Activated naive CD4-positive, alpha-beta T cell treated with anti-CD3 and anti-CD28 coated beads for 36 hours (primary cell): ENCODE results near the gene DUSP7. TPM values are rescaled to one million over a fixed set of nuclear protein-coding genes. Genes with fewer than 3 reads are reported as not detected.
"Not testable (repeated sequence)": the region's sequence is repeated elsewhere in the genome, so short reads cannot be mapped to it uniquely, and the experiment has no call there.

ENCODE experiments used
- CTCF ChIA-PET: fragments of 350-600 bp; sonication (Branson Sonifier 250); formaldehyde crosslinking; loops from one replicate; lab custom pipeline; 2021; ENCODE audit warnings: antibody characterized with exemption; lab: Charles Lee
- DNase-seq: peaks from one replicate; pipeline ENCODE4 v3.0.0-alpha.2; 2020
- H3K27ac Mint-ChIP-seq: one replicate; pipeline ENCODE4 v1.8.0; 2021; ENCODE audit warnings: mild to moderate bottlenecking, mixed read lengths
- H3K27me3 Mint-ChIP-seq: one replicate; pipeline ENCODE4 v1.8.0; 2021; ENCODE audit warnings: low read depth, mixed read lengths
- H3K36me3 Mint-ChIP-seq: one replicate; pipeline ENCODE4 v1.8.0; 2021; ENCODE audit warnings: low read depth, mixed read lengths
- H3K4me1 Mint-ChIP-seq: one replicate; pipeline ENCODE4 v1.8.0; 2021; ENCODE audit warnings: low read depth, mixed read lengths
- H3K4me3 Mint-ChIP-seq: one replicate; pipeline ENCODE4 v1.8.0; 2021; ENCODE audit warnings: mild to moderate bottlenecking, moderate library complexity, mixed read lengths
- H3K9me3 Mint-ChIP-seq: one replicate; pipeline ENCODE4 v1.8.0; 2021; ENCODE audit warnings: mixed read lengths
- intact Hi-C: fragments of 100-400 bp; cut with micrococcal nuclease; formaldehyde crosslinking; loops from one replicate; pipeline ENCODE4 v1.15.1; 2023
- total RNA-seq, 2 experiments: library from RNA; stranded (reverse); gene quantifications; one replicate each; pipeline ENCODE4 v1.2.3, GENCODE V29; 2021

DUSP7 gene
- total RNA-seq, 2 experiments from 2014 or later, result 8.2 to 9.1 TPM

- H3K9me3 Mint-ChIP-seq, result no peaks in the 10 kb centered on the region
- H3K36me3 Mint-ChIP-seq, result no peaks in the 10 kb centered on the region
- no peak overlapping the region for H3K27ac Mint-ChIP-seq
- H3K4me3 Mint-ChIP-seq, result no peak overlapping the region
- intact Hi-C loops, result no loop called here
- DNase-seq, result no peak
- no peaks in the 10 kb centered on the region for H3K27me3 Mint-ChIP-seq
- CTCF ChIA-PET, result interaction anchor here (1.6 kb wide), 1 partner anchor 34 kb away, joined by 4 read pairs; no protein-coding TSS in a partner anchor
- peaks cover 7% of the 10 kb centered on the region for H3K4me1 Mint-ChIP-seq
These were observed 18.1 kb downstream of the DUSP7 start for GRCh38 chr3:52038227-52038626.

GRCh38 chr3:52037291-52037690, 19.1 kb downstream of the DUSP7 start:
- H3K4me1 Mint-ChIP-seq, result peaks cover 7% of the 10 kb centered on the region
- no peak overlapping the region for H3K27ac Mint-ChIP-seq
- intact Hi-C loops, result no loop called here
- H3K9me3 Mint-ChIP-seq, result no peaks in the 10 kb centered on the region
- no peak overlapping the region for H3K4me3 Mint-ChIP-seq
- no peaks in the 10 kb centered on the region for H3K36me3 Mint-ChIP-seq
- H3K27me3 Mint-ChIP-seq, result no peaks in the 10 kb centered on the region
- no peak for DNase-seq
- CTCF ChIA-PET, result interaction anchor here (0.7 to 1.6 kb wide), 3 partner anchors 10 to 33 kb away, joined by 3 to 6 read pairs (median 4); partner anchors contain the start of gene DUSP7

DNA sequence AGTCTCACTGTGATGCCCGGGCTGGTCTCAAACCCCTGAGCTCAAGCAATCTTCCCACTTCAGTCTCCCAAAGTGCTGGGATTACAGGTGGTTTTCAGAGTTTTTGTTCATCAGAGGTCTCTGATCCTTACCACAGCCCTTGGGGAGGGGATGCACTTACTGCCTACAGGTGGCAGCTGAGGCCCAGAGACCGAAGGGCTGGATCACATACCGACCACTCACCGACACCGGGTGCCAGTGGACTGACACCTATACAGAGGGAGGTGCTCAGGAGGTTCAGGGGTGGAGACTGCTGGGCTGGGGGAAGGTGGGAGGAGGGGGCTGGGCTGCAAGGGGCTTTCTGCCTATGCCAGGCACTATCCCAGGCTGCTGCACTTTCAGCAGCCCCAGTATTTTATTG, 19.5 kb downstream of the DUSP7 start:
- H3K4me1 Mint-ChIP-seq, result peaks cover 4% of the 10 kb centered on the region
- CTCF ChIA-PET, result interaction anchor here (0.7 to 1.4 kb wide), 3 partner anchors 10 to 108 kb away, joined by 3 to 6 read pairs (median 6); partner anchors contain the start of gene DUSP7
- H3K4me3 Mint-ChIP-seq, result no peak overlapping the region
- H3K9me3 Mint-ChIP-seq, result no peaks in the 10 kb centered on the region
- intact Hi-C loops, result no loop called here
- H3K27me3 Mint-ChIP-seq, result no peaks in the 10 kb centered on the region
- H3K36me3 Mint-ChIP-seq, result no peaks in the 10 kb centered on the region
- H3K27ac Mint-ChIP-seq, result no peak overlapping the region
- no peak for DNase-seq

DNA sequence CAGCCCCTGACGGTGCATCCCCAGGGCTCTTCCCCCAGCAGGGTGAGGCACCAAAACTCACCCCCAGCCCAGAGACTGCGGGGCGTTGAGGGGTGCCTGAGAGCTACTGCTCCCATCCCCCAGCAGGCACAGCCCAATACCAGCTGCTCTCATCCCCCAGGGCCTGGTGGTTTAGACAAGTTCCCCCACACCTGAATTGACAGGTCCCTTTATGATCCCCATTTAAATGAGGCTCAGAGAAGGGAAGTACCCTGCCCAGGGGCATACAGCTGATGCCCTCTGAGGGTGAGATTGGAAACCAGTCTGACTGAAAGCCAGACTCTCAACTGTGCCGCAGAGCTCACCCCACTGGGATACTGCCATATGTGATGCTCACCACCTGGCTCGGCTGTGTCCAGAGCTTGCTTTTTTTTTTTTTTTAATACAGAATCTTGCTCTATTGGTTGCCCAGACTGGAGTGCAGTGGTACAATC, 20.1 kb downstream of the DUSP7 start:
- H3K27me3 Mint-ChIP-seq, result no peaks in the 10 kb centered on the region
- no peaks in the 10 kb centered on the region for H3K4me1 Mint-ChIP-seq
- no peaks in the 10 kb centered on the region for H3K36me3 Mint-ChIP-seq
- intact Hi-C loops, result no loop called here
- CTCF ChIA-PET, result interaction anchor here (0.6 to 1.7 kb wide), 7 partner anchors 13 to 244 kb away, joined by 3 to 10 read pairs (median 4); partner anchors contain the start of gene DUSP7
- no peaks in the 10 kb centered on the region for H3K9me3 Mint-ChIP-seq
- no peak overlapping the region for H3K27ac Mint-ChIP-seq
- no peak overlapping the region for H3K4me3 Mint-ChIP-seq
- DNase-seq, result no peak

DNA sequence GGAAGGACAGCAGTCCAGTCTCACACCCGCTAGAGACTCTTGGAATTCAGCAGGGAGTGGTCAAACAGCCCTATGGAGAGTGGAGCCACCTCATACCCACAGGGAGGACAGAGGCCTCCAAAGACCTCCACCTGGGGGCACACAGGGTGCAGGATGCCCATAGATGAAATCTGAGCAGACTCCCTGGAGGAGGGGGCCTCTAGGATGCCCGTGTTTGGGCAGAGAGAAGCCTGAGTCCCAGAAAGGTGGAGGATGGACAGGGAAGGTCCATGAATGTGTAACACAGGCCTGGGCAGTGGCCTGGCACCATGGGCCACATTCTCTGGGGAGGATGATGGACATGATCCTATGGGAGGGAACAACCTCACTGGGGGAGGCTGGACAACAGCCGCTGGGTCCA, 21.7 kb downstream of the DUSP7 start:
- Mint-ChIP-seq H3K4me3 (no peak overlapping the region), H3K9me3 (no peaks in the 10 kb centered on the region), H3K27me3 (no peaks in the 10 kb centered on the region), H3K27ac (no peak overlapping the region), H3K36me3 (no peaks in the 10 kb centered on the region), H3K4me1 (no peaks in the 10 kb centered on the region)
- DNase-seq, result no peak
- intact Hi-C loops, result no loop called here
- CTCF ChIA-PET, result no interaction called here

DNA sequence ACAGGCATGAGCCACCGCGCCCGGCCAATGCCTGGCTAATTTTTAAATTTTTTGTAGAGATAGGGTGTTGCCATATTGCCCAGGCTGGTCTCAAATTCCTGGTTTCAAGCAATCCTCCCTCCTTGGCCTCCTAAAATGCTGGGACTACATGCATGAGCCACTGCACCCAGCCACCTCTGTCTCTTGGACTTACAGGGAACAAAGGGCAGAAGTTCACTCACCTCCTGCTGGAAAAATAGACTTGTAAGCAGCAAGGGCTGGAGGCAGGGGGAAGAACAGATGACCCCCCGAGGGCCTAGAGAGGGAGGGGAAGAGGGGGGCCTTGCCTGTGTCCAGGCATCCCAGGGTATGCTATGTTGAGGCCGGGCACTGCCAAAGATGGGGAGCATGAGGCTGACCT, 22.2 kb downstream of the DUSP7 start:
- Mint-ChIP-seq H3K27me3 (no peaks in the 10 kb centered on the region), H3K4me3 (no peak overlapping the region), H3K4me1 (no peaks in the 10 kb centered on the region), H3K9me3 (no peaks in the 10 kb centered on the region), H3K36me3 (no peaks in the 10 kb centered on the region), H3K27ac (no peak overlapping the region)
- intact Hi-C loops, result no loop called here
- CTCF ChIA-PET, result no interaction called here
- DNase-seq, result no peak

GRCh38 chr3:52033748-52034147, 22.6 kb downstream of the DUSP7 start:
- intact Hi-C loops, H3K9me3 Mint-ChIP-seq, CTCF ChIA-PET, H3K36me3 Mint-ChIP-seq, DNase-seq, H3K27me3 Mint-ChIP-seq, H3K27ac Mint-ChIP-seq, H3K4me1 Mint-ChIP-seq, H3K4me3 Mint-ChIP-seq: not testable (repeated sequence)

DNA sequence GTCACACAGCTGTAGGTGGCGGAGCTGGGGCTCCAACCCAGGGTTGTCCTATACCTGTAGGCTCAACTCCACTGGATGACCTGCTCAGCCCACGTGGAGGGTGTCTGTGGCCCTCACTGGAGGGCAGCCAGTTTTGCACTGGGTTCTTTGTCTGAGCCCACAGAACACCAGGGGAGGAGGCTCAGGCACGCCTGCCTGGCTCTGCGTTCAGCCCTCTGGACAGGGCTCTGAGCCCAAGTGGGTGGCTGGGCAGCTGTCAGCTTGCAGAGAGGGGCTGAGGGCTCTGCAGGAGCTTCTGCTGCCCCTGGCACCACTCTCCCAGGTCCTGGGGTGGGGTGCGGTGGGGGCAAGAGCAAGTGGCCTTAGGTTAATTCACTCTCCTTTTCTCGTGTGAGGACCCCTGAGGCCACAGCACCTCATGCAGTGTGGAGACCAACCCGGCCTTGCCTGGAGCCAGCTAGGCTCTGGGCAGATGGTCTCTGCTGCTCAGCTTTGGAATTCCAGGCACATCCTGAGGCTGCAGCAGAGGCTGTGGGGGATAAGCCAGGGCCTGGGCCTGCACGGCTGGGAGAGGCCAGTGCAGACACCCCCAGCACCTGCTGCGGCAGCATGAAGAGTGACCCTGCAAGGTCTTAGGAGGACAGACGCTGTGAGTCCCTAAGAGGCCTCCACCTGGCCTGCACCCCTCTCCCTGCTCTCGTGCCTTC, 23.5 kb downstream of the DUSP7 start:
- no peak overlapping the region for H3K27ac Mint-ChIP-seq
- intact Hi-C loops, result no loop called here
- no peaks in the 10 kb centered on the region for H3K4me1 Mint-ChIP-seq
- CTCF ChIA-PET, result interaction anchor here (1.0 kb wide), 1 partner anchor 30 kb away, joined by 4 read pairs; no protein-coding TSS in a partner anchor
- no peaks in the 10 kb centered on the region for H3K27me3 Mint-ChIP-seq
- no peak for DNase-seq
- H3K4me3 Mint-ChIP-seq, result no peak overlapping the region
- no peaks in the 10 kb centered on the region for H3K36me3 Mint-ChIP-seq
- no peaks in the 10 kb centered on the region for H3K9me3 Mint-ChIP-seq

DNA sequence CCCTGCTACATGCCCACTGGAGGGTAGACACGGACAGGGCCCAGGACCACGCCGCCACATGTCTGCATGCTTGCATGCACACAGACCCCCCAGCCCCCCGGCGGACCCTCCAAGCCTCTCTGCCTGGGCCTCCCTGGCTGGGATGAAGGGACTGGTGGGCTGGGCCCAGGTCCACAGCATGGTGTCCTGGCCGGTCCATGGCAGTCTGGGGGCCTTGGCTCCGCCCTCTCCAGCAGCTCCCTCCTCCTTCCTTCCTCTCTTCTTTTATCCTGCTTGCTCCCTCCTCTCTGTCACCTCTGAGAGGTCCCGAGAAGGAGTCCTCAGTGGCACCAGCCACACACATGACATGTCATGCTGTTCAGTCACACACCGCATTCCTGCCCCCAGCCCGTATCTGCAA, 24.5 kb downstream of the DUSP7 start:
- Mint-ChIP-seq H3K27me3 (no peaks in the 10 kb centered on the region), H3K4me3 (no peak overlapping the region), H3K36me3 (no peaks in the 10 kb centered on the region), H3K27ac (no peak overlapping the region), H3K9me3 (no peaks in the 10 kb centered on the region), H3K4me1 (no peaks in the 10 kb centered on the region)
- intact Hi-C loops, result no loop called here
- CTCF ChIA-PET, result interaction anchor here (1.0 kb wide), 1 partner anchor 29 kb away, joined by 4 read pairs; no protein-coding TSS in a partner anchor
- DNase-seq, result no peak

- Mint-ChIP-seq H3K4me1 (no peaks in the 10 kb centered on the region), H3K9me3 (no peaks in the 10 kb centered on the region), H3K36me3 (no peaks in the 10 kb centered on the region), H3K27me3 (no peaks in the 10 kb centered on the region), H3K4me3 (no peak overlapping the region), H3K27ac (no peak overlapping the region)
- CTCF ChIA-PET, result no interaction called here
- intact Hi-C loops, result no loop called here
- DNase-seq, result no peak
These were observed 25.6 kb downstream of the DUSP7 start for GRCh38 chr3:52030714-52031310.

DNA sequence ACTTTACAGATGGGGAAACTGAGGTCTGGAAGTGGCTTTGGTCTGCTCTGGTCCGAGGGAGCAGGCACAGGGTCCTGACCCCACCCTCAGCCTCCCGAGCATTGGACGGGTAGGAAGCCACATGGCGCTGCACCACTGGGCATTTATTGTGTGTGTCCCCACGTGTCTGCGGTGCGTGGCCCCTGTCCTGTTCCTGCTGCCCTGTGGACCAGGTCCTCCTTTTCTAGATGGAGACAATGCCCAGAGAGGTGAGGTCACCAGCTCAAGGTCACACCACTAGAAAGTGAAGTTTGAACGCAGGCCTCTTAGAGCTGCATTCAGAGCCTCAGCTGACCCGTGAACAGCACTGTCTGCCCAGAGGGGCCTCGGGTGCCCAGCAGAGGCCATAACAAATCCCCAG, 26.8 kb downstream of the DUSP7 start:
- no peak for DNase-seq
- Mint-ChIP-seq H3K9me3 (no peaks in the 10 kb centered on the region), H3K36me3 (no peaks in the 10 kb centered on the region), H3K27ac (no peak overlapping the region), H3K27me3 (no peaks in the 10 kb centered on the region), H3K4me3 (no peak overlapping the region), H3K4me1 (no peaks in the 10 kb centered on the region)
- intact Hi-C loops, result no loop called here
- CTCF ChIA-PET, result no interaction called here

DNA sequence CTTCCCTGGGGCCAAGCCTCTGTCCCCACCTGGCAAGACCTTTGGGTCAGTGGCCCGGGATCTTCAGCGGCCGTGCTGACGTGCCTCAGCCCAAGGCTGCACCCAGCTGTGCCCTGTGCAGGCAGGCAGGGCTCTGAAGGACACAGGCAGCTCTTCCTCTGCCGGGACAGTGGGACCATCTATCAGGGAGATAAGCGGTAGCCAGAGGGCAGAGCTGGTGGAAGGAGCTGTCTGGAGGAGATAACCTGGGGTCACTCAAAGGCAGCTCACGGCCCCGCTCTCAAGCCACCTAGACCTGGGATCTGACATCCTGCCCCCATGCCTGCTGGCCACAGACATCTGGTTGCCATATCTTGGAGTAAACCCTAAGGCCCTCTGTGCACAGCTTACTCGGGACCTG, 27.3 kb downstream of the DUSP7 start:
- Mint-ChIP-seq H3K4me3 (no peak overlapping the region), H3K9me3 (no peaks in the 10 kb centered on the region), H3K27ac (no peak overlapping the region), H3K27me3 (no peaks in the 10 kb centered on the region), H3K36me3 (no peaks in the 10 kb centered on the region), H3K4me1 (no peaks in the 10 kb centered on the region)
- DNase-seq, result no peak
- intact Hi-C loops, result no loop called here
- CTCF ChIA-PET, result interaction anchor here (0.7 to 0.8 kb wide), 2 partner anchors 12 to 119 kb away, joined by 3 read pairs; no protein-coding TSS in a partner anchor
